GM18858 (cell line): Measurements from ENCODE around the gene TRIM68.

Experiments
- ATAC-seq: cut with Tn5 transposase; IDR thresholded peaks from one replicate; pipeline ENCODE4 v1.9.1; 2021; ENCODE audit not compliant: unreplicated experiment

The TRIM68 gene, protein sequence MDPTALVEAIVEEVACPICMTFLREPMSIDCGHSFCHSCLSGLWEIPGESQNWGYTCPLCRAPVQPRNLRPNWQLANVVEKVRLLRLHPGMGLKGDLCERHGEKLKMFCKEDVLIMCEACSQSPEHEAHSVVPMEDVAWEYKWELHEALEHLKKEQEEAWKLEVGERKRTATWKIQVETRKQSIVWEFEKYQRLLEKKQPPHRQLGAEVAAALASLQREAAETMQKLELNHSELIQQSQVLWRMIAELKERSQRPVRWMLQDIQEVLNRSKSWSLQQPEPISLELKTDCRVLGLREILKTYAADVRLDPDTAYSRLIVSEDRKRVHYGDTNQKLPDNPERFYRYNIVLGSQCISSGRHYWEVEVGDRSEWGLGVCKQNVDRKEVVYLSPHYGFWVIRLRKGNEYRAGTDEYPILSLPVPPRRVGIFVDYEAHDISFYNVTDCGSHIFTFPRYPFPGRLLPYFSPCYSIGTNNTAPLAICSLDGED

DNA sequence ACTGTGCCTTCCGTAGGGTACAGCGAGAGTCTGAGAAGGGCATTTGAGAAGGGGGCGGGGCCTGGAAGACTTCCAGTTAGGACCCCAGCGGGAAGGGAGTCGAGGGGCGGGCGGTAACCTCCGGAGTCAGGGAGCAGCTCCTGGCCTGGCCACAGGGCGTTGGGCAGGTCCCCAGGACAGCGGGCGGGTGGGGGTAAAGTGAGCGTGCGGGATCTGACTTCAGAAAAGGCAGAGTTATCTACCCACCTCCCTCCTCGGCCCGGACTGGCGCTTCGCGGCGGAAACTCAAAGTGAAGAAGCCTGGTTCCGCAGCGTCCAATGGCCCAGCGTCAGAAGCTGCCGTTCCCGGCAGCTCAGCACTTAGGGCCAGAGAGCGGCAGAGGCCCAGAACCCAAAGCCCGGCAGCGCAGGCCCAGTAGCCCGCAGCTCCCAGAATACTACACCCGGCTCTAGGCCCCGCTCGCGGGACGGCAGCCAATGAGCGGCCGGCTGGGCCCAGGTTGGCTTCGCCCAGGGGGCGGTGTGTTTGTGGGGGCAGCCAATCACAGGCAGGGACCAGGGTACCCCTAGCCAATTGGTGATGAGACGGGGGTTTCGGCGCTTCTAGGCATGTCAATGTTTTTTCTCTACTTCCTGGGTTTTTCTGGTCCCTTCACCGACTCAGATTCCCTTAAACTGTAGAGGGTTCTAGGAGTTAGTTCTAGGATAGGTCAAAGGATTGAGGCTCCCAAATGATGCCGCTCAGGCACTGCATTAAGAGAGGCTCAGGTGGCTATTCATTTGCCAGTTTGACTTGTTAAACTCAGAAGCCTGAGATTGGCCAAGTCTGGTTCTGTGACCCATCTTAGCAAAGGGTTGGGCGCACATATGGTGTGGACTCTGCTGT lies at the start of gene TRIM68:
TSS of gene TRIM68 (minus strand) at position 451 of the 886 bp plus-strand sequence. CDS start 2,727 bp downstream, outside the sequence.
- peak; percentile 99 for ATAC-seq

DNA sequence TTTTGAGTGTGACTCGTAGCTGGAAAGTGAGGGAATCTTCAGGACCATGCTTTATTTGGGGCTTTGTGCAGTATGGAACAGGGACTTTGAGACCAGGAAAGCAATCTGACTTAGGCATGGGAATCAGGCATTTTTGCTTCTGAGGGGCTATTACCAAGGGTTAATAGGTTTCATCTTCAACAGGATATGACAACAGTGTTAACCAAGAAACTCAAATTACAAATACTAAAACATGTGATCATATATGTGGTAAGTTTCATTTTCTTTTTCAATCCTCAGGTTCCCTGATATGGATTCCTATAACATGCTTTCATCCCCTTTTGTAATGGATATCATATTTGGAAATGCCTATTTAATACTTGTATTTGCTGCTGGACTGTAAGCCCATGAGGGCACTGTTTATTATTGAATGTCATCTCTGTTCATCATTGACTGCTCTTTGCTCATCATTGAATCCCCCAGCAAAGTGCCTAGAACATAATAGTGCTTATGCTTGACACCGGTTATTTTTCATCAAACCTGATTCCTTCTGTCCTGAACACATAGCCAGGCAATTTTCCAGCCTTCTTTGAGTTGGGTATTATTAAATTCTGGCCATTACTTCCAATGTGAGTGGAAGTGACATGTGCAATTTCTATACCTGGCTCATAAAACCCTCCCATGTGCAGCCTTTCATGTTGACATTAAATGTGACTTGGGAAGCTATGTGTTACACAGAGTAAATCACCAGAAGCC lies 46.8 kb upstream of the TRIM68 start:
- ATAC-seq: no peak

DNA sequence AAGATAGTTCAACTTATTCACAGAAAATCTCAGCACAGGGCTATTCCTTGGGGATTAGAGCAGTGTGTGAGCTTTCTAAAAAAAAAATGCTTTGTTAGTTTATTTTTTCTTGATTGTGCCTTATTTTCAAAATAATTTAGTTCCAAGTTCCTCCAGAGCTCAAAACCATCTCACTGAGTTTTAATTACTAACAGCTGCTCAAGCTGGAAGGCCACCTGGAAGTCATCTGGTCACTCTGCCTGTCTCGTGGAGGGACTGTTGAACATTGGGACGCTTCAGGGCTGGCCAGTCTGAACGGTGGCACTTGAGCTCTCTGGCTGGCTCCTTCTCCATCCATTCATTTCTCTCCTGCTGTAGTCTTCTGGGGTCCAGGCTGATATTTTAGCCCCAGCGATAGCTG lies 39.7 kb upstream of the TRIM68 start:
- no peak for ATAC-seq

DNA sequence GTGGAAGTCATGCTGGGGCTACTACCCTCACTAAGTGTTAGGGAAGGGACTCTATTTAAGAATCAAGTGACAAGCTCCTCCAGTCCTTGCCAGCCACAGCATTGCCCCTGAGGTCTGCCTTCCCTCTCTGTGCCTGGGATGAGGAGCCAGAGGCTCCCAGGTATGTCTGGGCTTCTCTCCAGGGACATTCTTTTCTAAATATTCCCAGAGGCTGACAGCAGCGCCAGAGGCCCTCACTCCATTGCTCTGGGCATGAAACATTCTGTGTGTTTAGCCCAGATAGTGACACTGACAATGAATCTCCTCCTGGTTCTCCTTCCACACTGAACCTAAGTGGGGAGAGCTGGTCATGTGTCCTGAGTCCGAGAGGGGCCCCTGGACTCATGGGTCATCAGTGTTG lies 37.9 kb upstream of the TRIM68 start:
- ATAC-seq: no peak

DNA sequence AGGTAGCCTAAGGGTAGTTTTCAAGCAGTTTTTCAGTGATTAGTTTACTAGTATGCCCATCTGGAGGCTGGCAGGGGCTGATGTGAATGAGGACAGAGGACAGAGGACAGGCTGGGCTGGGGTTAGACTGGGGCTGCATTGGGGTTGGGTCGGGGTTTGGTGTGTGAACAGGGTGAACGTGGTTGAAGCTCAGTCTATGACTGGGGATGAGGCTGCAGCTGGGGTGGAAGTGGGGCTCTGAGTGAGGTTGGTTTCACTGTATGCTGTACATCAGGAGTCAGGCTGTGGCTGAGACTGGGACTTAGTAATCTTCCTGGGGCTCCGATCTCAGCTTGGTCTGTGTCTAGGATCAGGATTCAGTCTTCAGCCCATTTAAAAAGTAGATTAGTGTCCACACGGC lies 36.2 kb upstream of the TRIM68 start:
- ATAC-seq: no peak

DNA sequence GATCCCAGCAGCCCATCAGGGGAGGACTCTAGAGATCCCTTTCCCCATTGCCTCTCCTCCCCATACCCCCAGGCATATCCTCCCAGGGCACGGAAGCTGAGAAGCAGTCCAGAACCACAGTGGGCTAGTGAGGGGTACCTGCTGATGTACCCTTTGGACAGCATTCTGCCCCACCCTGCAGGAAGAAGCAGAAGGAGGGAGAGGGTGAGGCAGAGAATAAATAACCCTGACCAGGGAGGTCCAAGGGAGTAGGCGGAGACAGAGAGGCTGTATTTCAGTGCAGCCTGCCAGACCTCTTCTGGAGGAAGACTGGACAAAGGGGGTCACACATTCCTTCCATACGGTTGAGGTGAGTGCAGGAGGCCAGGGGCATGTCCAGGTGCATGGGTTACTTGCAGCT lies 35.7 kb upstream of the TRIM68 start, which contains the start of gene OR51E1:
TSS of gene OR51E1 (plus strand) at position 301 of the 400 bp plus-strand sequence. CDS start 8,545 bp downstream, outside the sequence.
- ATAC-seq: no peak

DNA sequence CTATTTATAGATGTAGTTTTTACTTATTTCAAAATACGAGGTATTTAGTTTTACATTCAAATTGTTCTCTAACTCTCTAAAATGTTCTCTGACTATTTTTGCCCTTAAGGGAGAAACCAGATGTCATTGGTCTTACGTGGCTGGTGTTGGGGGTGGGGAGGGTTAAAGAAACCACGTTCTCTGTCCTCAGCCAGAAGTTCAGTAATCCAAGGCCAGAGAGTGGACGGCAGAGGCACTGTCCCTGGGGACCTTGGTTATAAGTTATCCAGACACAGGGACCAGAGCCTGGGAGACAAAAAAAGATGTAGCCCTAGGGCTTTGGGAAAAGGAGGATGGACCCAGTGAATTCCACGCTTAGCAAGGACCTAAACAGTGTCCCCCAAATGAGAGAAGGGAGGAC lies 35.0 kb upstream of the TRIM68 start:
- no peak for ATAC-seq

DNA sequence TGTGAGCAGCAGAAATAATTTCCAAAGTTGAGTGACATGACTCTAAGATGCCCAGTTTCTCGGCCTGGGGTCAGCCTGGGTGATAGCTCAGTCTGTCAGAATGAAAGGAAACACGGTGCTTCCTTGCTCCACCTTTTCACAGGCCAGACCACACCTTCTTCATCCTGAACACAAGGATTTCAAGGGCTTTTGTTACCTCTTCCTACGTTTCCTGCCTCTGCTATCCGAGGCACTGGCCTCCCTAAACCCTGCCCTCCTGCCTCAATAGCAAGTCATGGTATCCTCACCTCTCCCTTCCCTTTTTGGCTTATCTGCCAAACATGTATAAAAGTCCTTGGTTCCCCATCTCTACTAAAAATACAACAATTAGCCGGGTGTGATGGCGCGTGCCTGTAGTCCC lies 34.0 kb upstream of the TRIM68 start:
- ATAC-seq: no peak

DNA sequence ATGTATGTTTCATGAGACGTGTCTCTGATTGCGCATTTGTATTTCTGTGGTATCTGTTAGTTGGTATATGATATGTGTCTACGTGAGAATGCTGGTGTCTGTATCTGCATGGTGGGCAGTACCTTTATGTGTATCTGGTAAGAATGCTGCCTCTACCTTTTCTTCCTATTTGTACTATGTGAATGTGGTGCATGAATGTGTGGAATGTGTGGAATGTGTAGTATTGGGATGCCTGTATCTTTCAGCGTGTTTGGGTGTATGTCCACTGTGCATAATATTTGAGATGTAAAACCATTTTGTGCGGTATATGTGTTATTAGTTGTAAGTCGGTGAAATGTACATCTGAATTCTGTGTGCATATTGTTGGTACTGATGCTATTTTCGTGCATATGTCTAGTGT lies 33.5 kb upstream of the TRIM68 start:
- no peak for ATAC-seq

DNA sequence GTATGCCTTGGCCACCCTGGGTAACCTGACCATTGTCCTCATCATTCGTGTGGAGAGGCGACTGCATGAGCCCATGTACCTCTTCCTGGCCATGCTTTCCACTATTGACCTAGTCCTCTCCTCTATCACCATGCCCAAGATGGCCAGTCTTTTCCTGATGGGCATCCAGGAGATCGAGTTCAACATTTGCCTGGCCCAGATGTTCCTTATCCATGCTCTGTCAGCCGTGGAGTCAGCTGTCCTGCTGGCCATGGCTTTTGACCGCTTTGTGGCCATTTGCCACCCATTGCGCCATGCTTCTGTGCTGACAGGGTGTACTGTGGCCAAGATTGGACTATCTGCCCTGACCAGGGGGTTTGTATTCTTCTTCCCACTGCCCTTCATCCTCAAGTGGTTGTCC lies 31.9 kb upstream of the TRIM68 start:
- no peak for ATAC-seq

DNA sequence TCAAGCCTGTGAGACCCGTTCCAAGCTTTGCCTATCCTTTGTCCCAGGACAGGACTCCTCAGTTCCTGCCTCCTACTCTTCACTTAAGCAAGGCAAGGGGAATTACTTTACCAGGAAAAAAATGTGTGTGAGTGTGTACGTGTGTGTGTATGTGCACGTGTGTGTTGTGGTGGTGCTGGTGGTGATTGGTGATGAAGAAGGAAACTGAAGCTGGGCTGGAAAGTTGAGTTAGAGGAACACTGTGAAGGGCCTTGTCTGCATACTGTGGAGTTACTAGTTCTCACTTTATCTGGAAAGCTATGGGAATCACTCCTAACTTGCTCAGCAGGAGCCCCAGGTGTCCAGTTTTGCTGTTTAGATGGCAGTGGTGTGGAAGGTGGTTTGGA lies 29.6 kb upstream of the TRIM68 start:
- ATAC-seq: no peak

DNA sequence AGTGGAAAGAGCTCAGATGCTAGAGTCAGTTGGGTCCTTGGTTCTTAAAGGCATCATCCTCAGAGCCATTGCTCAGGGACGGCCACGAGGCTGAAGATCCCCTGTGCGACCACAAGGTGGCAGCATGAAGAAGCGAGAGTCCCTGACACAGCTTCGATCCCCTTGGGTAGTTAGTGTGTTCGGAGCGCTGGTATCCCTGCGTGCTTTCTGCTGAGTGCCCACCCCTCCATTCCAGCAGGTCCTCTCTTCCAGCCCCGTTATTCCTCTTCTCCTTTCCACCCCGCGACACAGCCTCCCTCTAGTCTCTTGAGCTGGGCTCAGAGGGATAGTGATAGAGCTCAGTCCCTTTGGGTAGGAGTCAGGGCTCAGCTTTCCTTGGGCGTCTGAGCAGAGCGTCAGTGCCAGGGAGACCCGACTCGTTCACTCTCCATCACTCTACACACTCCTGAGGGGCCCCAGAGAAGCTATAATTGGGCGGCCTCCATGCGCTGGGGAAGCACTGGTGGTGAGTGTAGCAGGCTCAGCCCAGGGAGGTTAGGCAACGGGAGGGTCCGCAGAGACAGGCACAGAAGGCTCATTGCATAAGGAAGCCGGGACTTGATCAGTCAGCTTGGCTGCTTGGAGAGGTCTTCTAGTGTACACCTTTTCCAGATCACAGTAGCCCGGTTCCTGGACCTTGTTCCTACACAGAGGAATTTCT lies 29.1 kb upstream of the TRIM68 start, which contains the start of gene OR51D1:
TSS of gene OR51D1 (plus strand) at position 516 of the 700 bp plus-strand sequence. CDS start 2,314 bp downstream, outside the sequence.
- peak; percentile 90 for ATAC-seq

DNA sequence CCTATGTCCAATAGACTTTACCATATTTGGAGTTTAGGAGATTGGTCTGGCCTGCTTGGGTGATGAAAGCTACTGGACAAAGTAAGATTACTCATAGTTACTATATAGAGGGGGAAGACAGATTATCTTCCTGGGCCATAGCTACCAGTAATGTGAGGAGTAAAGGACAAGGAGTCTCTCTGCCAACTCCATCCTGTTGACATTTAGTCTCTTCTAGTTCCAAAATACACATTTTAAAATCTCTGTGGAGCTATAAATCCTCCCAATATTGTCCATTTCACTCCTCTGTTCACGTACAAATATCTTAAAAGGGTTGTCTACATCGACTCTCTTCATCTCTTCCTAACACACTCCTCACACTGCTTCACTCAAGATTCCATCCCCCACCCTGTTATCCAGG lies 28.1 kb upstream of the TRIM68 start:
- no peak for ATAC-seq

DNA sequence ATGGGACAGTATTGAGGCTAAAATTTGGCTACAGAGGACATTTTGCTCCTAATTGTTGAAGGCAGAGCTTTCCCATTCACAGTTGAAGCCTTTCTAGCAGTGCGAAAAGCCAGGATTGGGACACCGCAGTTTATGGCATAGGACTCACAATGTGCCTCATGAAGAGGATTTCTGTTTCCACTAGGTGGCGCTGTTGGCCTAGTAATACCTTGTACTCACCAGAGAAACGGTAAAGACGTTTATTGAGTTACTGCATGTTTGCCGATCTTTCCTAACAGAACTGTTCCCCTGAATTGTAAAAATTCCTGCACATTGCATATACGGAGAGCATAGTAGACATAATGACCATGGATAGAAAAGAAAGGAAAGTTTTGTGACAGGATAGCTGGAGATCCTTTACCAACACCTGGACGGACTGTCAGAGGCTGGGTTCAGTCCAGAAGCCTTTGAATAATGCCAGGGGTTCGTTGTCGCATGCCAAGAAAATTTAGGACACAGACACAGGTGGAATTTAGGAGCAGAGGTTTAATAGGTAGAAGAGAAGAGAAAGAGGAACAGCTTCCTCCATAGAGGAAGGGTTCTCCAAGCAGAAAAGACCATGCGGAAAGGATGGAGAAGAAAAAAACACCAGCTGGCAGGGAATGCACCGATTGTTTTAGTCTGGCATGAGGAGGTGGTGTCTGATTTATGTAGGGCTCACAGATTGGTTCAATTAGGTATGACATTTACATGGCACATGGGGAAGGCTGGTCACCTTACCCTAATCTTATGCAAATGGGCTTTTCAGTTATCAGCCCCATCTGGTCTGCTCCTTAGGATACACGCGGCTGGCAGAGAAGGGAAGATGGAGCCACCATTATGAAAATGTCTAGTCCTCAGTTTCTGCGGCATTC lies 18.4 kb upstream of the TRIM68 start:
- ATAC-seq: no peak

DNA sequence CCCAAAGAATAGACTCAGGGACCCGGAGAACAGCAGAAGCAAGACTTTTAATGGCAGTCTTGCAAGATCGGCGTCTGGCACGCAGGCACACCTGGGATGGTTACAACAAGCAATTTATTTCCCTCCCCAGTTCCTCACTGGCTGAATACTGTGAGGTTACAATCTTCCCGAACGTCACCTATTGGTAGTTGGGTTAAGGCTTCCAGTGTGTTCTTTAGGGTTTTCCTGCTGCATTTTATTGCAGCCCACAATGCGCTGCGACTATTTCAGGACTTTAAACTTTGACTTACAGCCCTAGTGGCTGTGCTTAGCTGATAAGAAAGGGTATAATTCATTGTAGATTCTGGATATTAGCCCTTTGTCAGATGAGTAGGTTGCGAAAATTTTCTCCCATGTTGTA lies 11.5 kb upstream of the TRIM68 start:
- ATAC-seq: no peak

DNA sequence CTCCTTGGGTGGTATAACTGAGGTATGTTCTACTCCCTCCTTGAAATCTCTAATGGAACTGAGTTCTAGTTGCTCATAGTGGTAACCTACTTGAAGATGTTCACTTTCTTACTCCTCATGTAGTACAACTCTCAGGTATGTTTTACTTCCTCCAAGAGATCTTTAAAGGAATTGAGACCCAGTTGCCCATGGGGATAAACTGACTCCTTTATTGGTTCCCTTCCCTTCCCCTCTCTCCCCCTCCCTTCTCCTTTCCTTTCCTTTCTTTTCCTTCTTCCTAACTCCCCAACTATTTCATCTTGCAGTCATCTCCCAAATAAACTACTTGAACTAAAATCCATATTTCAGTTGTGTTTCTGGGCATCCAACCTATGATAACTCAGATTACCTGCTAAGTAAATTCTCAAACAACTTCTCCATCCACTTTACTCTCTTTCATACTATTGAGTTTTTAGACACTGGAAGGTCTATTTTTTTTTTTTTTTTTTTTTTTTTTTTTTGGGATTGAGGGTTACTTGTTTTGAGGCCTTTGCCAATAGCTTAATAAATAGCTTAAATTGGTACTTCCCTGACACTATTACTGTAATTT lies 7.9 kb upstream of the TRIM68 start:
- no peak for ATAC-seq

DNA sequence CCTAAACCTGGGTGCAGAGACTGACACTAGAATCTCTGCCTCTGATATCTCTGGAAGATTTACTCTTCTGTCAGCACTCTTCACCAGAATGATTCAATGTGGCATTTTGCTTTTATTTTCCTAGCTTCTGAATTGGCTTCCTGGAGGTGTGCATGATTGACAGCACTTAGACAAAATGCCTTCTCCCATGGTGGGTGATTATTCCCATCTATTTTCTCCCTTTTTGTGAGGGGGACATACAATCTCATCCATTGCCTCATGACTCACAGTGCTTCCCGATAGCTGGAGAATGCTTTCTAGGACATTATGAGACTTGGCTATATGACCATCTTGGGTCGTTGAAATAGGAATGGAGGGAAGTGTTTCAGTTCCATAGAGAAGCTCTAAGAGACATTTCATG lies 4.0 kb upstream of the TRIM68 start:
- ATAC-seq: no peak

DNA sequence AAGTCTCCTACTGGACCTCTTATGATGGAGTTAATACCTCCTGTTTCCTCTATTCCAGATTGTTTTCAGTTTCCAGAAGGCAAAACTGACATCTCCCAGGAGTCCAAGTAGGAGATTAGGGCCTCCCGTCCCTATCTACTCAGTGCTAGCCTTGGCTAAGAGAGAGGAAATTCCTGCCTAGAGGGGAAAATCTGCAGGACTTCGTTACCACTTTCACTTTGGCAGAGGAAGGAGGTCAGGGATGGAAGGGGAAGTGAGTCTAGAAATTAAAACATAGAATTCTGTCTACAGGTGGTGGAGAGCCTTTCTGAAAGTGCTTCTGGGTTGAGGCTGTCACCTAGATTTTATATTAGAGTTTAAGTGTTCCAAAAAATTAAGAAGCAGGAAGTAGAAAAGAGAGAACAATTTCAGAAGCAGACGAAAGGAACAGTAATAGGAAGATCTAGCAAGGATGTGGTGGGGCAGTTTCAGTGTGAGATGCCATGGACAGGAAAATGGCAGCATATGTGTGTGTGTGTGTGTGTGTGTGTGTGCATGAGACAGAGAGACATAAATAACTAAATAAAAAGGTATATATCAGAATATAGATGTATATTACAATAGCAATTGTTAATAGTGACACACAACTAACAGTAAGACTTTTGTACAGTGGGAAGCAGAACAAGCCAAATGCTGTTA lies 2.4 kb upstream of the TRIM68 start:
- ATAC-seq: no peak
